ENCODE measurements around the gene GNAI2.
"Not testable (repeated sequence)": the region's sequence is repeated elsewhere in the genome, so short reads cannot be mapped to it uniquely, and the experiment has no call there.

Gene GNAI2

DNA sequence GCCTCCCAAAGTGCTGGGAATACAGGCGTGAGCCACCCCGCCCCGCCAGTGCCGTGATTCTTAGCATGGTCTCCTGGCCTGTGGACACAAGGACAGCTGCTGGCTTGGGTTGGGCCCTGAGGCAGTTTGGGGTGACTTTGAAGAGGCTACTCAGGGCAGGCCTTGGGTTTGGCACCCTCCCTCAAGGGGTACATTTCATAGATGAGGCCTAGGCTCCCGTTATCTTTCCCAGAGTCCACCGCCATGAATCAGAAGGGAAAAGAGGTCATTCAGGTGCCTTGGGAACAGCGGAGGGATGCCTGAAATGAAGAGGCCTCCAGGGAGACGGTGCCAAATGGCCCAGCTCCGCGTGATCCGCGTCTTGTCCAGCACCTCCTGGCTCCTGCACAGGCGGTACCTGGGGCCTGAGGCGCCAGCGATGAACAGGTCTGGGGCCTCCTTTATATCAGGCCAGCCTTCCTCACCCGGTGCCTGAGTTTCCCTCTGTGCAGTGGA is 9.3 kb downstream of the GNAI2 start:
- no peak for DNase-seq (ENCODE audit: low read depth)

DNA sequence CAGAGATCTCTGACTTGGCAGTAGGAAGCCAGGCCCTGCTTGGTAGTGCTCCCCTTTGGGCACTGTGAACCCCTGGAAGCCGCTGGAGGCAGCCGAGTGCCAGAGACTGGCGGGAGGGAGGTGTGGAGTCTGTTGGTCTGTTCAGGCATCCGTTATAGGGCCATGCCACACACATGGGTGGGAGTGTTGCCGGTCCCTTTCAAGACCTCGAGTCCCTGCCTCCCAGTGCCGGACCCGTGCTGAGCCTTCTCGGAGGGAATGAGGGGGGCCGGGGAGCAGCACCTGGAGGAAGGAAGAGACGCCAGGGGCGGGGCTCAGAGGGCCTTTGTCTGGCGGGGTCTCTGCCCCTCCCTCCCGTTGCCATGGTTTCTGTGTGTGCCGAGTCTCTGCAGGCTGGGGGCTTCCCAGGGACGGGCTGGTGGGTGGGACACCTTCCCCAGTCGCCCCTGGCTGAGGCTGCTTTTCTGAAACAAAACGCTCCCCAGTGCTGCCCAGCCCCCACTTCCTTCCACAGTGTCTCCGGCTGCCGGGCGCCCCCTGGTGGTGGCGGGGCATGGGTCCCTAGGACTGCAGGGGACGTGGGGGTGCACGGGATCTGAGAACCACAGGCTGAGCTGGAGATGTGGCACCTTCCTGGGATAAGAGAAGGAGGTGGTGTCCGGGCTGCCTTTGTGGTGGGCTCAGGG is 10.0 kb downstream of the GNAI2 start:
- DNase-seq (ENCODE audit: low read depth): peak; percentile 98

DNA sequence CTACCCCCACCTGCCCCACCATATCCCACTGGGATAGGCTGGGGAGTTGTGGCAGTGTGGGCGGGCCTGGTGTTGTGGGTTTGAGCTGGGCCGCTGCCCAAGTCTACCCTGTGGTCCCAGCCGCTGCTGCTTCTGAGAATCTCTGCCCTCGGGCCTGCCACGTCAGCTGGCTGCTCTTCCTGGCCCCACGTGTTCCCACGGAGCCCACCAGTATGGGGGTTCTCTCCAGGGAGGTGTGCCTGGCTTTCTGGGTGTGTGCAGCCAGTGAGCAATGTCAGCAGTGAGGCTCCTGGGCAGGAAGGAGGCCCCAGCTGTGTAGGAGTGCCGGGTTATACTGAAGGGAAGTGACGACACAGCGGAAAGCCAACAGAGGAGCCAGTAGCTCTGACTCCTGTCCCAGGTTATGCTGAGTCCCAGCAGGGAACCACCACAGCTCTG is 10.5 kb downstream of the GNAI2 start:
- peak; percentile 79 for DNase-seq (ENCODE audit: low read depth)

DNA sequence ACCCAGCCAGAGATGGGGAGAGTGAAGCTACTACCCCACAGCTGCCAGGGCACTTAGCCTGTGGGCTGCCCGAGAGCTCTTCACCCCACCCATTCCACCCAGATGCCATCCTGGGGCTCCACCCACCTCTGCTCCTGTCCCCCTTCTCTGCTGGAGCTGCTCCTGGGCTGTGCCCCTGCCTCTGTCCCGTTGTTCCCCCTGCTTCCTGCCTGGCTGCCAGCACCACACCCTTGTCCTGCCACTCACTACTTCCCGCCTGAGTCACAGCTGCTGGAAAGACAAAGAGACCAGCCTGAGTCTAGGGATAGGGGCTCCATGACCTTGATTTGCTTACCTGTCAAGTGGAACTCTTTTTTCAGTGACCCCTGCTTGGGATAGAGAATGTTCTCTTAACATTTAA is 12.4 kb downstream of the GNAI2 start:
- no peak for DNase-seq (ENCODE audit: low read depth)

DNA sequence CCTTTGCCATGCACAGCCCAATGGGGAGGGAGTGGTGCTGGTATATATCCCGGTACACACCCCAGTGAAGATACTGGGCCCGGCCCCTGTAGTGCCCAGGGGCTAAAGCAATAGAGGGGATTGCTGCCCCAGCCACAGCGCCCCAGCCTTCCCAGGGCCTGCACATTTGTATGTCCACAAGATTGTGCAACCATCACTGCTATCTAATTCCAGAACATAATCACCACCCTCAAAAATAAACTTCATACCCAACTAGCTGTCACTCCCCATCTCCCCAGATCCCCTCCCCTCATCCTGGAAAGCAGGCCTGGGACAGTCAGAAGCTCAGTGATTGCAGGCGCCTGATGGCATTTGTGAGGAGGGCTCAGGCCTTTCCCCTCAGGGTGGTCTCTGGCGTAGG is 13.5 kb downstream of the GNAI2 start:
- no peak for DNase-seq (ENCODE audit: low read depth)

DNA sequence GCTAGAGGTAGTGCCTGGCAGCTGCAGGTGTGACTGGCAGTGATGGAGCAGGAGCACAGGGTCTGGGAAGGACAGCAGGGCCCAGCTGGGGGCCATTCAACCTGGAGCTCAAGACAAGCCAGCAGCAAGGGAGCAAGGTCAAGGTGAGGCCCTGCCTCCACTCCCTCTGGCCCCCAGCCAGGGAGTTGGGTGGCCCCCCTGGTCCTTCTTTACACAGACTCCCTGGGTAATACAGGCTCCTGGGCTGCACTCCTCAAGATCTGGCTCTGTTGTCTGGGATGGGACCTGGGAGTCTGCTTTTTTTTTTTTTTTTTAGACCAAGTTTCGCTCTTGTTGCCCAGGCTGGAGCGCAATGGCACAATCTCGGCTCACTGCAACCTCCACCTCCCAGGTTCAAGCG is 14.5 kb downstream of the GNAI2 start:
- DNase-seq (ENCODE audit: low read depth): no peak

DNA sequence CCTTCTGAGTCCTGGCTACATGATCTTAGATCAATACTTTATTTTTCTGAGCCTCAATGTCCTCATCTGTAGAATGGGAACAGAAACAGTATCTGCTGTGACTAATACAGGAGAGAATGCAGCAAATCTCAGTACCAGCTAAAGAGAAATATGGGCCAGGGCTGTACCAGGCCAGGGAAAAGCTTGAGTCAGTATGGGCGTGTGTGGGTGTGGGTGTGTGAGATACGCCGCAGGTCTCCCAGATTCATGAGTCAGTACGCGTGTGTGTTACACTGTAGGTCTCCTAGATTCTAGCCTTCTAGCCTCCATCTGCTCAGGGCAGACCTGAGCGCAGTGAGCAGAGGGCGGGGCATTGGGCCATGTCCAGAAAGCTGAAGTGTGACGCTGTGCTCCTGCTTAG is 15.2 kb downstream of the GNAI2 start:
- no peak for DNase-seq (ENCODE audit: low read depth)

DNA sequence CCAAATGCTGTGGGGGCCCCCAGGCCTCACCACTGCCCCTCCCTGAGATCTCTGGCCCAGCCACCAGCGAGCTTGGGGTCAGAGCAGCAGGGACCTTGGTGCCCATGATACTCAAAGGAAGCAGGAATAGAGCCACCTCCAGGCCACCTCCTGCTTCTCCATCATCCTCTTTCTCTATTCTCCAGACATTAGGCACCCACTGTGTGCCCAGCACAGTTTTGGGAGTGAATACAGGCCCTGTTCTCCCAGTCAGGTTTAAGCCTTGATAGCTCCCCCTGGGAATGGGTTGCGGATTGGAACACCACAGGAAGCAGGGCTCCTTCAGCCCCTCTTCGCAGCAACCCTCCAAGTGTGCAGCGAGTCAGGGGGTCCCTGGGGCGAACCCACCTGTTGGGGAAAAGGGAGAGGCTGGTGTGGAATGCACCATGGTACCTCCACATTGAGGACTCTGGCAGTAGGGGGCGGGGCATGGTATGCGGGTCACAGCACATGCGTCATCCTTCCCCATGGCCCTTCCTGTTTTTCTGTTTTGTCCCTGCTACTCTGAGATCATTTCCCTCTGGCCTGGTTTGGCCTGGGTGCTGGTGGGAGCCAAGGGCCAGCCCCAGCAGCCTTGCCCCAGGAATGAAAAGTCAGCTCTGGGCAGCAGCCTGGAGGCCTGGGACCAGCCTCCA is 18.7 kb downstream of the GNAI2 start:
- no peak for DNase-seq (ENCODE audit: low read depth)

DNA sequence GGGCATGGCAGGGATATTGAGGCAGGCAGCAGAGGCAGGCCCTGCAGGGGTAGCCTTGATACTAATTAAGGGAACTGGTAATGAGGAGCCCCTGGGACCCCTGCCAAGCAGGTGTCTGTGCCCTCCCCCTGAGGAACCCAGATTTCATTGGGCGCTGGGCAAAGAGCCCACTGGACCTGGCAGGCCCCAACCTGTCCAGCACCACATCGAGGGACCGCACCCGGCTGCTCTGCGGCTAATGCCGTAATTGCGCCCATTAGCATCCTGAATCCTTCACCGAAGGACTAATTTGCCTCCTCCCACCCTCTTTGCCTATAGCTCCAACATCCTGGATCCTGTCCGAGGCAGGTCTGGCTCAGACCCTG is 19.2 kb downstream of the GNAI2 start:
- DNase-seq (ENCODE audit: low read depth): no peak

DNA sequence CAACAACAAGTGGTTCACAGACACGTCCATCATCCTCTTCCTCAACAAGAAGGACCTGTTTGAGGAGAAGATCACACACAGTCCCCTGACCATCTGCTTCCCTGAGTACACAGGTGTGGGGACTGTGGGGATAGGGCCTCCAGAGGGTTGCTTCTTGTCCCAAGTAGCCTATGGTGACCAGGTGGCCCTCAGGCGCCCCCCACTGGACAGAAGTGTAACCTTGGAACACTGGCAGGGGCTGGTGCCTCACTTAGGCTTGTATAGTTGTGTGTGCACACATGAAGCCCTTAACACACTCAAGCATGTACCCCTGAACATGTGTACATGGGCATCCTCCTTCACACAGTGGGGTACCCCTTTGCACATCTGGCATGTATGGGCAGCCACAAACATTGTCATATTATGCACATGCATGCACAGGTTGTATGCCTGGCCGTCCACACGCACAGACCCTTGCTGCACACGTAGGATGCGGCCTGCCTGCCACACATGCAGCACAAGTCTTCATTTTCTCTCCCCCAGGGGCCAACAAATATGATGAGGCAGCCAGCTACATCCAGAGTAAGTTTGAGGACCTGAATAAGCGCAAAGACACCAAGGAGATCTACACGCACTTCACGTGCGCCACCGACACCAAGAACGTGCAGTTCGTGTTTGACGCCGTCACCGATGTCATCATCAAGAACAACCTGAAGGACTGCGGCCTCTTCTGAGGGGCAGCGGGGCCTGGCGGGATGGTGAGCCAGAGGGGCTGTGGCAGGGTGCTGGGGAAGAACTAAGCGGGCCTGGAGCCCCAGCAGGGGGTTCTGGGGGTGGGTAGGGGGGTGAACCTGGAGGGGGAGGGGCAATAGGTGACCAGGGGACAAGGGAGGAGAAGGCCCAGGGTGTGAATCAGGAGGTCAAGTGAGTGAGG is 21.2 kb downstream of the GNAI2 start:
- no peak for DNase-seq (ENCODE audit: low read depth)

DNA sequence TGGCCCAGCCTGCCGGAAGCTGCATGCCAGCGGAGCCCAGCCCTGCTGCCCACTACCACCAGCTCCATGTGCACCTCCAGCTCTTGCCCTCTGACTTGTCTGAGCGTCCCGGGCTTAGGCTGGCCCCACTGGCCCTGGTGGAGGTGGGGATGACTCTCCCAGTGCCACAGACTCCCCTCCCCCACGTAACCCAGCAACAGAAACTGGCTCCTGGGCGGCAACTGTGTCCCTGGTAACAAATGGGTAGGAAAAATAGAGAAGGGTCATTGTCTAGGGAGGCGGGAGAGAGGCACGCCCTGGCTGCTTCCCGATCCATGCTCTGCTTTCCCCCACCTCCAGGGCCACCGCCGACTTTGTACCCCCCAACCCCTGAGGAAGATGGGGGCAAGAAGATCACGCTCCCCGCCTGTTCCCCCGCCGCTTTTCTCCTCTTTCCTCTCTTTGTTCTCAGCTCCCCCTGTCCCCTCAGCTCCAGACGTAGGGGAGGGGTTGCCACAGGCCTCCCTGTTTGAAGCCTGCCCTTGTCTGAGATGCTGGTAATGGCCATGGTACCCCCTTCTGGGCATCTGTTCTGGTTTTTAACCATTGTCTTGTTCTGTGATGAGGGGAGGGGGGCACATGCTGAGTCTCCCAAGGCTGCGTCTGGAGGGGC is 22.2 kb downstream of the GNAI2 start:
- no peak for DNase-seq (ENCODE audit: low read depth)

DNA sequence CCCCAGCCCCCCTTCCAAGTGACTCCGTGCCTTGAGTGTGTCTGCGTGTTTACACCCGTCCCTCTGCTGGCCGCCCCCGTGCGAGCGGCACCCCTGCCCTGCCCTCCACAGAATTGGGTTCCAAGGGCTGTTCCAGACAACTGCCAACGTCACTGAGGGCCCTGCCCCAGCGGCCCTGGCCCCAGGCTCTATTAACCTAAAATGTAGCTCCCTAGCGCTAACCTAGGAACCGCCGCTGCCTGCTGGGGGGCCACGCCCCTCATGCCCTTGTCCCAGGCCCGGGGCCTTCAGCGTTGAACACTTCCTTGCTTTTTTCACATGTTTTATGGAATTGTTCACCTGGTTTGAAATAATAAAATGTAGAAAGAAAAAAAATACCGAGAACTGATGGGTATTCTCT is 23.0 kb downstream of the GNAI2 start:
- DNase-seq (ENCODE audit: low read depth): no peak

DNA sequence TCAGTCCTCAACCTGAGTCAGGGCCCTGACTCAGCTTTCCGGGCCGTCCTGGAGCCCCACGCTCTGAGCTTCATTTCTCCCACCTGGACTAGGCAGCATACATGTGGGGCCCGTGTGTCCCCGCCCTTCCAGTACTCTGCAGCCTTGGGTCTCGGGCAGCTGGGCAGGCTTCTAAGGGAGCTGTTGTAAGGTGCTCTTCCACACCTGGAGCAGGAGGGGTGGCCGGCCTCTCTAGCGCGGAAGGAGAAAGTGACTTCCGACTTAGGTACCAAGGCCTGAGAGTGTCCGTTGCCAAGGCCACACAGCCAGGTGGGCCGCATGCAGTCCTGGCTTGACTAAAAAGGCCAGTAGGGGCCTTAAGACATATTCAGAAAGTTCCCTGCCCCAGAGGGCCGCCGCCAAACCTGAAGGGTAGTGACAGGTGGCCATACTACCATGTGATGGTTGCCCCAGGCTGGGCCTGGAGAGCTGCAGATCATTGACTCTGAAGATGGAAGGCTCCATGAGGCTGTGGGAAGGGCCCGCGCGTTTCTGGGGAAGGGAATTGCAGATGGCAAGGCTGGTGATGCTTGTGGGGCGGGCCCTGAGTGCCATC is 23.5 kb downstream of the GNAI2 start:
- no peak for DNase-seq (ENCODE audit: low read depth)

DNA sequence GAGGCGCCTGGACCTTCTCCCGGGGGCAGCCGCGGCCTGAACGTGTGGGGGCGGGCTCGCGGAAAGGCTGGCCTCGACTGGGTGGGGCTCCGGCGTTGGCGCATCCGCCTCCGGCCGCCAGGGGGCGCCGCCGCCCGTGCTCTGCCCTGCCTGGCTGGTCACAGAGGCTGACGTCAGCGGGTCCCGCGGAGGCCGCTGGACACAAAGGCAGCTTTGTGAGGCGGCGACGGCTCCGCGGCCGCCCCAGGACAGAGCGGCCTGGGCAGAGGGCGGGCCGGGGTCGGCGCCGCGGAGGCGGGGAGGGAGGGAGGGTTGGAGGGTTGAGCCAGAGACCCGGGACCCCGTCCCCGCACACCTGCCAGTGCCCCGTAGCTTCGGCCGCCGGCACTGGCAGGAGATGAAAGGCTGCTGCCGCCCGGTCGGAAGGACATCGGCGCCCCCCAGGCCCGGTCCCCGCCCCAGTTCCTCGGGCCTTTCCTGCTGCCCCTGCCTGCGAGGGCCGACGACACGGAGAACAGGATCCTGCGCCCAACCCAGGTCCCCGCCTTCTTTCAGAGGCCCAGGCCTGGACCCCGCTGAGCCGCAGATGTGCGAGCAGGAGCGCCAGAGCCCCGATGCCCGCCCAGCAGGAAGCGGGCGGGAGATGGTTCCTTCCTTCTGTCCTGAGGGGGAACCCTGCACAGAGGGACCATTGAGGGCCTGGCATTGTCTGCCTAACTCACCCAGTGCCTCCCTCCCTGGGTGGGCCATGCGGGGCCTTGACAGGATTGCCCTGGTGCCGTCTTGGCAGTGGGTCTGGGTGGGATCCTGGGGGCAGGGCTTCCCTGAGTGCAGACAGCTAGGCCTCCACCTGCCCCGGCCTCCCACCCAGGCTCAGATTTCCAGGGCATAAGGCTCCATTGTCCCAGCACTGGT is 24.3 kb downstream of the GNAI2 start:
- DNase-seq (ENCODE audit: low read depth): peak; percentile 72

DNA sequence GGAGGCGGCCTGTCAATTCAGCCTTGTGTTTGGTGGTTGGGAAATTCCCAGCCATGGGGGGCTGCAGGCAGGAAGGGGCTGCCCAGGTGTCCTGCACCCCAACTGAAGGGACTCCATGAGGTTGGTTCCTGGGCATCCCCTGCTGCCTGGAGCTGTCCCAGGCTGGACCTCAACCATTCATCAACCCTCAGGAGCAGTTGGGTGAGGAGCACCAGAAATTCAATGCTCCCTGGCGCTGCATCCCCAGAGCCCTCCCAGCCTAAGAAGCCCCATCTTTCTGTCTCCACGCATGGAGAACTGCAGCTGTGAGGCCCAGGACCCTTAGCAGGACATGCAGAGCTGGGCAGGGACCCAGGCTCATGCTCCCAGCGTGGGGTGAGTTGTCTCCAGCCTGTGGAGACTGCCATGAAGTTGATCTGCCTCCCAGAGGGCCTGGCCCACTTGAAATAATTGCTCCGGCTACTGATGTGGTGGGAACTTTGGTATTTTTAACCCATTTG is 25.0 kb downstream of the GNAI2 start:
- DNase-seq (ENCODE audit: low read depth): no peak

DNA sequence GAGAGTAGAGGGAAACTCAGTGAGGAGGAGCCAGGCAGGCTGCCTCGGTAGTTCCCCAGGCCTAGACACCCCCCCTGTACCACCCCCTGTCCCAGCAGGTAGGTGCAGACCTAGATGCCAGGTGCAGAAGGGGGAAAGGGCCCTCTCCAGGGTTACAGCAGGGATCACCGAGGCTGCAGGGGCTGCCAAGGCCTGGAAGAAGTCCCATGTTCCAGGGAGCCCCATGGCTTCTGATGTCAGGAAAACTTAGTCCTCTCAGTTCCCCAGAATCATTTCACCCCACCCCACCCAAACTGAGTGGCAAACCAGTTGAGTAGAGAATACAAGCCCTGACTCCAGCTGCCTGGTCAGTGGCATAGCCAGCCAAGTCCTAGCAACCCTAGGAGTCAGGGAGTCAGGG is 25.5 kb downstream of the GNAI2 start:
- no peak for DNase-seq (ENCODE audit: low read depth)

DNA sequence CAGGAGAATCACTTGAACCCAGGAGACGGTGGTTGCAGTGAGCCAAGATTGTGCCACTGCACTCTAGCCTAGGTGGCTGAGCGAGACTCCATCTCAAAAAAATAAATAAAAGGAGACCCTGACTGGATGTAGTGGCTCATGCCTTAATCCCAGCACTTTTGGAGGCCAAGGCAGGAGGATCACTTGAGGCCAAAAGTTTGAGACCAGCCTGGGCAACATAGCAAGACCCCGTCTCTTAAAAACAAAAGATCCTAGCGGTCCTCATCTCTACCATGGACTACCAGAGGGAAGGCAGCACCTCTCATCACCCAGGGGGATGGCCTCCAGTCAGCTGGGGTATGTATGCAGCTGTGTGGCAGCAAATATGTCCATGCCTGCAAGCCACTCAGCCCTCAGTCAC is 26.2 kb downstream of the GNAI2 start:
- DNase-seq (ENCODE audit: low read depth): not testable (repeated sequence)

DNA sequence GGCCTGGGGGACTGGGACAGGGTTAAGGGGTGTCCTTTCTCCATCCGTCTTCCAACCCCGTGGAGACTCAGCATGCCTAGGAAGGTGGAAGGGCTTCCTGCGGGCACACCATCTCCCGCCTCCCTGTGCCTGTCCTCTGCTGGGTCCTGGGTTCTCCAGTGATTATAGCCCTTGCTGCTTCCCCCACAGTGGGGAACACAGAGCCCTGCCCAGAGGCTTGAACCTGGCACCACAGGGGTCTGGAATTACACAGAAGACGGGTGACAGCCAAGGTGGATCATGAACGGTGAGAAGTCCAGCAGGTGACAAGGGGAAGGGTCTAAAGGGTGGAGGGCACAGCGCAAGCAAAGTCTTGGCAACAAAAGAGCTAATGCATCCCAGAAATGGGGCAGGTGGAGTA is 26.8 kb downstream of the GNAI2 start:
- DNase-seq (ENCODE audit: low read depth): no peak

DNA sequence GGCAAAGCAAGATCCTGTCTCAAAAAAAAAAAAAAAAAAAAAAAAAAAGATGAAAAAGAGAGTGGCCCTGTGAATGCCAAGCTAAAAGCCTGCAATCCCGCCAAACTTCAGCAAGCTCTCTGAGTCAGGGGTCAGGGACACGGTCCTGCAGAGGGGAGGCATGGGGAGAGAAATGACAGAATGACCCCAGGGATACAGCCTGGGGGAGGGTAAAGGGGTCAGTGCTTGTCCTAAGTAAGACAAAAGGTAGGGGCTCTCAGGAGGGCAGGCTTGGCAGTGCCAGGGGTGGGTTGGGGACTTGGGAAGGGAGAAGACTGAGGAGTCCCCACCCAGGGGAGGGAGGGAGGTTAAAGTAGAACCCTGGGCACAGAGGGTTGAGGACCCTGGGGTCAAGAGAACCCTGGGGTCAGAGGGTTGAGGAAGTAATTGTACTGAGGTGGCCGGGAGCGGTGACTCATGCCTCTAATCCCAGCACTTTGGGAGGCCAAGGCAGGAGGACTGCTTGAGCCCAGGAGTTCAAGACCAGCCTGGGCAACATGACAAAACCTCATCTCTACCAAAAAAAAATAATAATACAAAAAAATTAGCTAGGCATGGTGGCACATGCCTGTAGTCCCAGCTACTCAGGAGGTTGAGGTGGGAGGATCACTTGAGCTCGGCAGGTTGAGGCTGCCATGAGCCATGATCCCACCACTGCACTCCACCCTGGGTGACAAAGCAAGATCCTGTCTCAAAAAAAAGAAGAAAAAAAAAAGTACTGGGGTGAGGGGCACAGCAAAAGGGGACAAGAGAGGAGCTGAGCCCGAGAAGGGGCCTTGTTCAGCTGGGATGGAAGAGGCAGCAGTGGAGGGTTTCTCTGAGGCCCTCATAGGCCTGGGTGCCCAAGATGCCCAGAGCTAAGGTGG is 27.7 kb downstream of the GNAI2 start:
- DNase-seq (ENCODE audit: low read depth): no peak

All from activated gamma-delta T cell treated with anti-CD3 and anti-CD28 coated beads, Interleukin-2, amount 50 U/mL, for 16 hours (primary cell).